Neutrophil (primary cell): ENCODE measurements around the gene FGFBP1.

ENCODE experiments used
- H3K27ac ChIP-seq: fragments of 200-600 bp; sonication (generic); 2 replicates; pipeline ENCODE4 v1.5.1; 2016; ENCODE audit warnings: mild to moderate bottlenecking, moderate library complexity
- H3K27me3 ChIP-seq: fragments of 200-600 bp; sonication (generic); 2 replicates; pipeline ENCODE4 v1.6.0; 2016; ENCODE audit warnings: mild to moderate bottlenecking
- H3K36me3 ChIP-seq: fragments of 200-600 bp; sonication (generic); 2 replicates; pipeline ENCODE4 v1.5.1; 2017
- H3K4me1 ChIP-seq, 2 experiments: fragments of 200-600 bp in 1 of 2; sonication (generic) in 1 of 2; 1 replicate in 1 of 2; 2 replicates in 1 of 2; pipeline versions ENCODE4 v1.5.1 to v1.6.1; 2013 to 2016; ENCODE audit warnings: low read depth in 1 of 2, low read length in 1 of 2, mild to moderate bottlenecking in 1 of 2, moderate library complexity in 1 of 2; ENCODE audit not compliant: control insufficient read depth in 1 of 2, insufficient read depth in 1 of 2
- H3K4me3 ChIP-seq, 2 experiments: fragments of 200-600 bp in 1 of 2; sonication (generic) in 1 of 2; 1 replicate in 1 of 2; 2 replicates in 1 of 2; pipeline ENCODE4 v1.5.1; 2013 to 2016; ENCODE audit warnings: low read depth in 1 of 2, low read length in 1 of 2, mild to moderate bottlenecking in 1 of 2, moderate library complexity in 1 of 2
- H3K9me3 ChIP-seq: fragments of 200-600 bp; sonication (generic); 2 replicates; pipeline ENCODE4 v1.5.1; 2016
- TF ChIP-seq, protein P1 (sequence below): fragments of 200-600 bp; sonication (generic); IDR thresholded peaks from 2 replicates; pipeline ENCODE4 v1.5.1; 2016; ENCODE audit warnings: antibody characterized with exemption

The FGFBP1 gene

DNA sequence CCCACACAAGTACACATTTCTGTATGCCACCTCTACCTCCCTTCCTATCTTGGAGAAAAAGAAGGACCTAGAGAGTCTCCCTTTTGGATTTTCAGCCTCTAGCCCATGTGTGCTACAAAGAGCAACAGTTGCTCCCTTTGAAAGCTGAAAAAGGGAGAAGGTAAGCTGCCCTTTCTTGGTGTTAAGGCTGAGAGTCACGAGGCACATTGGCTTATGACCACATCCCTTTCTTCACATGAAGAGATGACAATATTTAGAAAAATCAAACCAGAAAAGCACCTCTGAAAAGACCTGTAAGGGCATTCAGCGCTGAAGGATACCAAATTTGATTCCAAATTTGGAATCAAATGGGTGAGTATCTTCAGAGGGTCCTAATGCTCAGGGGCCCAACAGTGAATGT, 6.4 kb upstream of the FGFBP1 start:
- no peak overlapping the region for H3K4me3 ChIP-seq
- TF ChIP-seq, protein P1, sequence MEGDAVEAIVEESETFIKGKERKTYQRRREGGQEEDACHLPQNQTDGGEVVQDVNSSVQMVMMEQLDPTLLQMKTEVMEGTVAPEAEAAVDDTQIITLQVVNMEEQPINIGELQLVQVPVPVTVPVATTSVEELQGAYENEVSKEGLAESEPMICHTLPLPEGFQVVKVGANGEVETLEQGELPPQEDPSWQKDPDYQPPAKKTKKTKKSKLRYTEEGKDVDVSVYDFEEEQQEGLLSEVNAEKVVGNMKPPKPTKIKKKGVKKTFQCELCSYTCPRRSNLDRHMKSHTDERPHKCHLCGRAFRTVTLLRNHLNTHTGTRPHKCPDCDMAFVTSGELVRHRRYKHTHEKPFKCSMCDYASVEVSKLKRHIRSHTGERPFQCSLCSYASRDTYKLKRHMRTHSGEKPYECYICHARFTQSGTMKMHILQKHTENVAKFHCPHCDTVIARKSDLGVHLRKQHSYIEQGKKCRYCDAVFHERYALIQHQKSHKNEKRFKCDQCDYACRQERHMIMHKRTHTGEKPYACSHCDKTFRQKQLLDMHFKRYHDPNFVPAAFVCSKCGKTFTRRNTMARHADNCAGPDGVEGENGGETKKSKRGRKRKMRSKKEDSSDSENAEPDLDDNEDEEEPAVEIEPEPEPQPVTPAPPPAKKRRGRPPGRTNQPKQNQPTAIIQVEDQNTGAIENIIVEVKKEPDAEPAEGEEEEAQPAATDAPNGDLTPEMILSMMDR: no peak
- no peaks in the 10 kb centered on the region for H3K36me3 ChIP-seq
- peaks cover 19 to 24% of the 10 kb centered on the region in 2 experiments for H3K4me1 ChIP-seq
- no peaks in the 10 kb centered on the region for H3K27me3 ChIP-seq
- peak overlapping the region; percentile 73 for H3K27ac ChIP-seq
- H3K9me3 ChIP-seq: no peaks in the 10 kb centered on the region

DNA sequence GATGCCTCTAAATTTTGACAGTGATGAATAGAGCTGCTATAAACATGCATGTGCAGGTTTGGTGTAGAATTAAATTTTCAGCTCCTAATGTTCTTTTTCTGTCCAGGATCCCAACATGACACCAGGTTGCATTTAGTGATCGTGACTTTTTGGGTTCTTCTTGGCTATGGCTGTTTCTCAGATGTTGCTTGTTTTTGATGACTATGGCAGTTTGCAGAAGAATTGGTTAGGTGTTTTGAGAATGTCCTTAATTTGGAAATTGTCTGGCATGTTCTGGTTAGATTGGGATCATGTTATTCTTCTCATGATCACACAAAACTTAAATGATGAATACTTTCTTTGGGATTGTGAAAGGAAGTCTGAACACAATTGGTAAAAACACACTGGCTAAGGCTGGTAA, 3.7 kb upstream of the FGFBP1 start:
- H3K27me3 ChIP-seq: no peaks in the 10 kb centered on the region
- H3K4me1 ChIP-seq: peaks cover 19 to 24% of the 10 kb centered on the region in 2 experiments
- H3K9me3 ChIP-seq: no peaks in the 10 kb centered on the region
- TF ChIP-seq, protein P1: no peak
- H3K36me3 ChIP-seq: no peaks in the 10 kb centered on the region
- no peak overlapping the region for H3K4me3 ChIP-seq
- no peak overlapping the region for H3K27ac ChIP-seq

DNA sequence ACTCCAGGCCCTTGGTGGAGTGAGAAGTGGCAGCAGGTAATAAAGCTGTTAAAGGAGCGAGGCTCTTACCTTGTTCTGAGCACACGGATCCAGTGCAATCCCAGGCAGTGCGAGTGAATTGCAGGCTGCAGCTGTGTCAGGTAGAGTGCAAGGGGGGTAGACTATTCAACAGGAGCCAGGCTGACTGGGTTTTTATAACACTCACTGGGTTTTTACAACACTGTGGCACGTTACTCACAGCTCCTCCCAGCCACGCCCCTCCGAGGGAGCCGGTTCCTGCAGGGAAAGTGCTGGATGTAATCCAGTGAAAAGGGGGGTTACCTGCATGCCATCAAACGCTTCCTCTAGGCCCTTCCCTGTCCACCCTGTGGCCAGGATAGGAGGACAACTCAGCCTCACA, 358 bp downstream of the FGFBP1 start:
- Histone ChIP-seq H3K9me3 (no peaks in the 10 kb centered on the region), H3K4me1 (no peaks in the 10 kb centered on the region), H3K27ac (no peak overlapping the region), H3K36me3 (no peaks in the 10 kb centered on the region), H3K4me3 (no peak overlapping the region), H3K27me3 (no peaks in the 10 kb centered on the region)
- TF ChIP-seq, protein P1: no peak

DNA sequence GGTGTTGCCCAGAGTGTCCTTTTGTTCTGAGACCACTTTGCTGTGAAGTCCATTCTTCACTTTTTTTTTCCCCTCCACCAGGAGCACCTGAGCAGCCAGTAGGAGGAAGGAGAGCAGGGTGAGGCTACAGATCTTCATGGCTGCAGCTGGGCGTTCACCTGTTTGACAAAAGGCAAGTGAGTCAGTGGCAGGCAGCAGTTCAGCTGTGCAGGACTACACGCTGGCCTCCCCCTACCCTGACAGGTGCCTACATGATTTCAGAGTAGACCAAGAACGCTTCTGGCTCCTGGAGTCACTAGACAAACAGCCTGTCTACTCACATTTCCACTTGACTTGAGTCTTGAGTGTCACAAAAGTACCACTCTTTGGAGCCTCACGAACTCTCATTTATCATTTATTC, 2.0 kb downstream of the FGFBP1 start:
- no peaks in the 10 kb centered on the region for H3K27me3 ChIP-seq
- H3K9me3 ChIP-seq: no peaks in the 10 kb centered on the region
- no peaks in the 10 kb centered on the region for H3K4me1 ChIP-seq
- H3K27ac ChIP-seq: no peak overlapping the region
- H3K36me3 ChIP-seq: no peaks in the 10 kb centered on the region
- no peak overlapping the region for H3K4me3 ChIP-seq
- TF ChIP-seq, protein P1: no peak

DNA sequence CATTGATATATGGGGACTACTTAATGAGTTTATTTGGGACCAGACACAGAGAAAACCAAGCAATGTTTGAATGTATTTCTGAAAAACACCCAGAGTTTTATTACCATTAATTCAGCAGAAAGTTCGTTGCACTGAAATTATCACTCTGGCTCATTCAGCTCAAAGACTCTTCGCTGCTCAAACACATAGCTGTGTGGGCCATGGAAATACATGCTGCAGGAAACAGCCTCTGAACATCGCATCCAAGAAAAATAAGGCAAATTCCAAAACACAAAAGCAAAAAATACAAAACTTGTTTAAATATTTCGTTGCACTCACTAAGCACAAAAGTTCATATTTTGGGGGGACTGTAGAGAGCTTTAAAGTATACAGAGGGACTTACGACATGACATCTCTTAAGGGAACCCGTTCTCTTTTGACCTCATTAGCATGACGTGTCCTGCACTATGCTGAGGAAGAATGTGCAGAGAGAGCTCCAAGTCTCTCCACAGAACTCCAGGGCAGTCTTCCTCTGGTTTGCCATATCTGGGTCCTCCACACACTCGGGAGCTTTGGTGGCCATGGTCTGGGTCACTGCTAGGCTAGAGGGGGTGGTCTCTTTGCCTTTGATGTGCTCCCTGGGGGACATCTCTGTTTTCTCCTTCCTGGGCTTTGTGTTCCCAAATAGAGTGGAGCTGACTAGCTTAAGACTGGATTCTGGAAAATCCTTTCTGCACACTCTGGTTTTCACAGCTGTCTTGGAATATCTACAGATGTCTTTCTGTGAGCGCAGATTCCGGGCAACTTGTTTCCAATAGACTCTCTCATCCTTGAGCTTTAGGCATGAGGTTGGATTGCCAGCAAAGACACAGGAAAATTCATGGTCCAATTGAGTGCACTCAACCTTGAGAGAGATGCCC, 2.8 kb downstream of the FGFBP1 start:
- H3K27ac ChIP-seq: no peak overlapping the region
- no peaks in the 10 kb centered on the region for H3K27me3 ChIP-seq
- no peak overlapping the region for H3K4me3 ChIP-seq
- H3K9me3 ChIP-seq: no peaks in the 10 kb centered on the region
- H3K36me3 ChIP-seq: no peaks in the 10 kb centered on the region
- TF ChIP-seq, protein P1: no peak
- H3K4me1 ChIP-seq: no peaks in the 10 kb centered on the region
